HCT116 (cell line): Measurements from ENCODE around the gene SHROOM3. TPM values are rescaled to one million over a fixed set of nuclear protein-coding genes. Genes with fewer than 3 reads are reported as not detected.
A peak's percentile ranks its signal among the peaks of the same experiment; 100 is the strongest.

Experiments used
- ATAC-seq: fragments of 200-7000 bp; cut with Tn5 transposase; 2 replicates; pipeline ENCODE4 v1.9.1; 2020; ENCODE audit warnings: mild to moderate bottlenecking, moderate library complexity
- BruUV-seq: library from RNA; stranded (reverse); fragments of 400-500 nt; replicated peaks from 2 replicates; lab custom pipeline; 2021; lab: Mats Ljungman, UMichigan
- CTCF ChIA-PET: fragments of 300-600 bp; sonication (Branson Sonifier 250); formaldehyde crosslinking; loops from one replicate; lab custom pipeline; 2021; ENCODE audit warnings: antibody characterized with exemption; lab: Charles Lee
- POLR2A ChIA-PET: fragments of 300-600, 350-600 bp; sonication (Branson Sonifier 250); formaldehyde crosslinking; loops from one replicate; lab custom pipeline; 2021; ENCODE audit warnings: antibody characterized with exemption; lab: Charles Lee
- RAD21 ChIA-PET, 2 experiments: fragments of 300-600 bp; sonication (Branson Sonifier 250); formaldehyde crosslinking; loops; one replicate each; lab custom pipeline; 2023; ENCODE audit warnings: low total read pairs in 2 of 2; ENCODE audit not compliant: uncharacterized antibody in 2 of 2, unreplicated experiment in 2 of 2, low non-redundant PET in 1 of 2; lab: Charles Lee
- DNase-seq: peaks from one replicate; pipeline ENCODE4 v3.0.0-alpha.2; 2010; ENCODE audit warnings: low read depth, low spot score
- H2AFZ ChIP-seq: fragments of 200-600 bp; shearing (Covaris generic), sonication (generic); 2 replicates; pipeline ENCODE4 v1.6.1; 2017; ENCODE audit warnings: low read depth, mixed run types, mixed read lengths, antibody characterized with exemption, low read length; ENCODE audit not compliant: poor library complexity, severe bottlenecking
- H3K27ac ChIP-seq: 2 replicates; pipeline ENCODE4 v1.5.1; 2012; ENCODE audit warnings: low read depth, low read length
- H3K27me3 ChIP-seq: fragments of 200-600 bp; sonication (generic); 2 replicates; pipeline ENCODE4 v1.6.1; 2016; ENCODE audit warnings: mixed run types, low read length, mixed read lengths; ENCODE audit not compliant: insufficient read depth
- H3K36me3 ChIP-seq, 2 experiments: fragments of 200-500 bp in 1 of 2; fragments of 200-600 bp in 1 of 2; sonication (Bioruptor generic) in 1 of 2; sonication (generic) in 1 of 2; 2 replicates each; pipeline versions ENCODE4 v1.5.1 to v1.6.1; 2014 to 2016; ENCODE audit warnings: low read length in 2 of 2, inconsistent platforms in 1 of 2, mixed read lengths in 1 of 2, mixed run types in 1 of 2; ENCODE audit not compliant: insufficient read depth in 2 of 2, control insufficient read depth in 1 of 2
- H3K4me1 ChIP-seq, 2 experiments: fragments of 200-600 bp in 1 of 2; sonication (generic) in 1 of 2; 2 replicates each; pipeline versions ENCODE4 v1.5.1 to v1.6.1; 2012 to 2017; ENCODE audit warnings: low read length in 2 of 2, inconsistent platforms in 1 of 2, mild to moderate bottlenecking in 1 of 2, mixed read lengths in 1 of 2, mixed run types in 1 of 2, moderate library complexity in 1 of 2; ENCODE audit not compliant: insufficient read depth in 2 of 2, control insufficient read depth in 1 of 2
- H3K4me2 ChIP-seq: fragments of 200-600 bp; sonication (generic); 2 replicates; pipeline ENCODE4 v1.6.1; 2017; ENCODE audit warnings: mixed run types, low read length, mixed read lengths
- H3K4me3 ChIP-seq, 2 experiments: fragments of 200-600 bp in 1 of 2; sonication (generic) in 1 of 2; replicated peaks in 1 of 2; 2 replicates each; pipeline ENCODE4 v1.5.1; 2011 to 2016; ENCODE audit warnings: low read length in 2 of 2, control low read depth in 1 of 2, low read depth in 1 of 2, mild to moderate bottlenecking in 1 of 2, mixed read lengths in 1 of 2, mixed run types in 1 of 2
- H3K79me2 ChIP-seq: fragments of 200-600 bp; sonication (generic); 2 replicates; pipeline ENCODE4 v1.6.1; 2017; ENCODE audit warnings: mild to moderate bottlenecking, mixed run types, low read length, moderate library complexity, mixed read lengths; ENCODE audit not compliant: insufficient read depth
- H3K9ac ChIP-seq: fragments of 200-600 bp; sonication (generic); 2 replicates; pipeline ENCODE4 v1.6.1; 2016; ENCODE audit warnings: low read length, mixed read lengths
- H3K9me2 ChIP-seq: fragments of 200-600 bp; sonication (generic), shearing (Covaris generic); 2 replicates; pipeline ENCODE4 v1.6.1; 2017; ENCODE audit warnings: mixed run types, mild to moderate bottlenecking, moderate library complexity; ENCODE audit not compliant: insufficient read depth
- H3K9me3 ChIP-seq, 2 experiments: fragments of 200-500 bp in 1 of 2; fragments of 200-600 bp in 1 of 2; sonication (Bioruptor generic) in 1 of 2; sonication (generic) in 1 of 2; 2 replicates each; pipeline ENCODE4 v1.6.1; 2014 to 2017; ENCODE audit warnings: low read length in 2 of 2, mixed read lengths in 2 of 2, inconsistent platforms in 1 of 2, low read depth in 1 of 2, mild to moderate bottlenecking in 1 of 2, mixed run types in 1 of 2, moderate library complexity in 1 of 2; ENCODE audit not compliant: control insufficient read depth in 1 of 2, insufficient read depth in 1 of 2
- H4K20me1 ChIP-seq: fragments of 200-600 bp; sonication (generic), shearing (Covaris generic); 2 replicates; pipeline ENCODE4 v1.6.1; 2017; ENCODE audit warnings: mixed run types, mild to moderate bottlenecking, moderate library complexity; ENCODE audit not compliant: insufficient read depth
- ATF3 ChIP-seq: IDR thresholded peaks from 2 replicates; pipeline ENCODE4 v1.6.1; 2012
- CTCF ChIP-seq, 3 experiments: fragments of 200-600 bp in 1 of 3; sonication (generic) in 1 of 3; IDR thresholded peaks in 2 of 3; conservative IDR thresholded peaks in 1 of 3; 2 replicates each; pipeline ENCODE4 v1.5.1; 2012 to 2017; ENCODE audit warnings: low read depth in 2 of 3, low read length in 2 of 3, antibody characterized with exemption in 1 of 3, borderline replicate concordance in 1 of 3, control low read depth in 1 of 3, mild to moderate bottlenecking in 1 of 3, mixed read lengths in 1 of 3, mixed run types in 1 of 3, moderate library complexity in 1 of 3; ENCODE audit not compliant: insufficient read depth in 1 of 3
- ELF1 ChIP-seq: IDR thresholded peaks from 2 replicates; pipeline ENCODE4 v1.6.1; 2012; ENCODE audit warnings: low read depth, borderline replicate concordance
- EZH2phosphoT487 ChIP-seq: fragments of 200-600 bp; IDR thresholded peaks from 2 replicates; pipeline ENCODE4 v1.6.1; 2018; ENCODE audit warnings: antibody characterized with exemption, borderline replicate concordance
- FOSL1 ChIP-seq: IDR thresholded peaks from 2 replicates; pipeline ENCODE4 v1.6.1; 2012; ENCODE audit warnings: low read depth
- POLR2A ChIP-seq: IDR thresholded peaks from 2 replicates; pipeline ENCODE4 v1.7.0; 2011; ENCODE audit warnings: borderline replicate concordance; ENCODE audit not compliant: insufficient read depth, insufficient read length; ENCODE audit errors: extremely low read depth
- POLR2AphosphoS5 ChIP-seq: IDR thresholded peaks from 2 replicates; pipeline ENCODE4 v1.6.1; 2011; ENCODE audit warnings: mild to moderate bottlenecking, low read depth, low read length, moderate library complexity
- RAD21 ChIP-seq: IDR thresholded peaks from 2 replicates; pipeline ENCODE4 v1.6.1; 2012; ENCODE audit warnings: low read depth, mild to moderate bottlenecking
- REST ChIP-seq: IDR thresholded peaks from 2 replicates; pipeline ENCODE4 v1.6.1; 2012; ENCODE audit warnings: low read depth
- SRF ChIP-seq: IDR thresholded peaks from 2 replicates; pipeline ENCODE4 v1.6.1; 2012; ENCODE audit warnings: low read depth
- TCF7L2 ChIP-seq: IDR thresholded peaks from 2 replicates; pipeline ENCODE4 v1.7.0; 2011; ENCODE audit warnings: borderline replicate concordance, inconsistent platforms; ENCODE audit not compliant: insufficient read depth, insufficient read length; ENCODE audit errors: extremely low read depth
- ZFX ChIP-seq: fragments of 450-650 bp; IDR thresholded peaks from 2 replicates; pipeline ENCODE4 v1.6.1; 2017
- ZNF274 ChIP-seq: fragments of 200-500 bp; sonication (Bioruptor generic); IDR thresholded peaks from 2 replicates; pipeline ENCODE4 v1.6.1; 2014; ENCODE audit warnings: mild to moderate bottlenecking, low read depth, low read length, inconsistent platforms
- intact Hi-C: fragments of 100-400 bp; cut with micrococcal nuclease; formaldehyde crosslinking; loops from 2 replicates; pipeline ENCODE4 v1.10.0; 2022
- total RNA-seq: library from RNA; stranded (reverse); gene quantifications from one replicate; pipeline ENCODE4 v1.2.1, GENCODE V29; 2021; ENCODE audit not compliant: unreplicated experiment

SHROOM3 gene
- total RNA-seq, 1 experiment from 2014 or later: 22.5 TPM

DNA sequence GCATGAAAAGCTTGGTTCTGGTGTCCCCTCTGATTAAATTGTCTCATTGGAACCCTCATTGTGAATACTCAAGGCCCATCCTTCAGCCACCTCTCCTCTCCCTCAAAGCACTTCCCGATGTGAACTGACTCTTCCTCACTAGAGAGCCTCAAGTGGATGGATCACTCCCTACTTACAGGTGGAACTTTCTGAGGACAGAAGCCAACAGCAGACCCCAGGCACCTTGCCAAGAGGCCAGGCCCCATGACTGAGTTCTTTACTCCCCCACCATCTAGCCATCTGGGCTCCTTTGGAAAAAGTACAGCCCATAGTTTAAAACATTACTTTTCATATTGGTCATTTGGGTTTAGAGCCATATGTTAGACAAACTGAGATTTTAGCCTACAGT is 224.1 kb downstream of the SHROOM3 start:
- H3K4me1 ChIP-seq: peaks cover 34 to 48% of the 10 kb centered on the region in 2 experiments
- TF ChIP-seq ATF3 (no peak), RAD21 (no peak), TCF7L2 (no peak), REST (no peak), CTCF (IDR thresholded peaks at IDR 0.05 in 2 of 3, conservative IDR thresholded peaks at IDR 0.05 in 1 of 3; ENCODE audit: borderline replicate concordance in 1 of 3, insufficient read depth in 1 of 3, low read depth in 2 of 3, low read length in 2 of 3) (no peak), ELF1 (no peak), POLR2AphosphoS5 (no peak), SRF (no peak), ZFX (no peak), EZH2phosphoT487 (no peak), POLR2A (no peak), ZNF274 (no peak), FOSL1 (no peak)
- ChIA-PET POLR2A (no interaction called here), RAD21 (no interaction called here), CTCF (no interaction called here)
- BruUV-seq: no TSS peak
- H4K20me1 ChIP-seq: no peaks in the 10 kb centered on the region
- H3K27ac ChIP-seq: no peak overlapping the region
- no peak overlapping the region for H3K9ac ChIP-seq
- H3K4me3 ChIP-seq: no peak overlapping the region
- peak overlapping the region; percentile 53; the same call in 1 of the 2 replicates for H3K4me2 ChIP-seq
- H2AFZ ChIP-seq: no peak overlapping the region
- no peaks in the 10 kb centered on the region for H3K9me2 ChIP-seq
- H3K27me3 ChIP-seq: no peaks in the 10 kb centered on the region
- no peaks in the 10 kb centered on the region for H3K36me3 ChIP-seq
- DNase-seq: no peak
- peak; percentile 45; the same call in 1 of the 2 replicates for ATAC-seq
- H3K79me2 ChIP-seq: no peaks in the 10 kb centered on the region
- no peaks in the 10 kb centered on the region for H3K9me3 ChIP-seq
- intact Hi-C loops: no loop called here
